ENCODE results near the gene CCNL2. TPM values are rescaled to one million over a fixed set of nuclear protein-coding genes. Genes with fewer than 3 reads are reported as not detected.

CCNL2 gene
- total and polyA plus RNA-seq, 2 of the 13 experiments (the other 11 are each of a cell fraction or from before 2014, with no cell fraction given), result 105 to 340 TPM

- TF ChIP-seq ZNF710 (CRISPR knock-in tag; IDR thresholded peaks at IDR 0.05; ENCODE audit: borderline replicate concordance) (no peak), NR1H2 (CRISPR knock-in tag; IDR thresholded peaks at IDR 0.05; ENCODE audit: borderline replicate concordance, low read depth) (no peak), ZNF543 (CRISPR knock-in tag; IDR thresholded peaks at IDR 0.05) (peak; percentile 85; the same call in 1 of the 2 replicates), ZNF512 (CRISPR knock-in tag; IDR thresholded peaks at IDR 0.05) (no peak), AKAP8 (CRISPR knock-in tag; IDR thresholded peaks at IDR 0.05) (peak; percentile 96; the same call in 1 of the 2 replicates), SAFB2 (CRISPR knock-in tag; IDR thresholded peaks at IDR 0.05; ENCODE audit: borderline replicate concordance, low read depth) (no peak; the same call in none of the 2 replicates), ZKSCAN8 (CRISPR knock-in tag; IDR thresholded peaks at IDR 0.05; ENCODE audit: borderline replicate concordance) (peak; percentile 80; the same call in 1 of the 2 replicates), PRDM4 (CRISPR knock-in tag; IDR thresholded peaks at IDR 0.05; ENCODE audit: borderline replicate concordance) (no peak), ZNF883 (CRISPR knock-in tag; IDR thresholded peaks at IDR 0.05; ENCODE audit: not compliant biosample characterization) (peak; percentile 72), MED1 (CRISPR knock-in tag; IDR thresholded peaks at IDR 0.05) (peak; percentile 90), ERF (CRISPR knock-in tag; IDR thresholded peaks at IDR 0.05) (peak; percentile 93), ZNF724P (CRISPR knock-in tag; IDR thresholded peaks at IDR 0.05; ENCODE audit: borderline replicate concordance) (0 out of 2 replicates have a peak, but pooled peaks have one; percentile 9), SMYD3 (CRISPR knock-in tag; IDR thresholded peaks at IDR 0.05) (0 out of 2 replicates have a peak, but pooled peaks have one; percentile 63), BCL6 (CRISPR knock-in tag; IDR thresholded peaks at IDR 0.05) (peak; percentile 88), ZBTB49 (CRISPR knock-in tag; IDR thresholded peaks at IDR 0.05; ENCODE audit: borderline replicate concordance) (no peak), MTERF4 (CRISPR knock-in tag; IDR thresholded peaks at IDR 0.05) (peak; percentile 85; the same call in 1 of the 2 replicates), ZNF790 (CRISPR knock-in tag; IDR thresholded peaks at IDR 0.05; ENCODE audit: borderline replicate concordance) (0 out of 2 replicates have a peak, but pooled peaks have one; percentile 79), DPF2 (CRISPR knock-in tag; IDR thresholded peaks at IDR 0.05; ENCODE audit: borderline replicate concordance, low read depth) (no peak; the same call in 1 of the 2 replicates)
These were observed 34.0 kb upstream of the CCNL2 start (continued) for GRCh38 chr1:1432951-1433803.
